Mammary epithelial cell (primary cell): Measurements from ENCODE around the gene NFASC.

Experiments
- EZH2 ChIP-seq: IDR thresholded peaks from 2 replicates; pipeline ENCODE4 v1.6.1; 2012; ENCODE audit warnings: low read length, inconsistent platforms, borderline replicate concordance
- TF ChIP-seq, protein P1 (sequence below), 2 donors: IDR thresholded peaks in 1 of 2; conservative IDR thresholded peaks in 1 of 2; 2 replicates each; pipeline ENCODE4 v1.5.1; 2011 to 2012; ENCODE audit warnings: inconsistent platforms in 2 of 2, low read length in 2 of 2, mild to moderate bottlenecking in 2 of 2, control low read depth in 1 of 2, low read depth in 1 of 2; ENCODE audit not compliant: insufficient read depth in 1 of 2; ENCODE audit errors: extremely low read depth in 1 of 2

DNA sequence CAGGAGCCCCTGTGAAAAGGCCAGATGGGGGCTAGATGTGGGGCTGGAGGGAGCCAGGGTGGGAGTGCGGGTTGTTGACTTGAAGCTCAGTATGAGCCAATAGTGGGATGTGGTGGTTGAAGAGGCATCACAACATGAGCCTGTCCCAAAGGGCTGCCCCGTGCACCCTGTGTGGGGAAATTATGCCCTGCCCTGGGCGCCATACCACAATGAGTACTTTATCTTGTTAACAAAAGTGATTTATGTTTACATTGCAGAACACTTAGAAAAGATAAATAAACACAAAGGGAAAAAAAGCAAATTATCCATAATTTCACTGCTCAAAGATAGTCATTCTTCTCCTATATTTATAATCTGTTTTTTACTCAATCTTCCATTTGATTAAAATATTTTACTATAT lies 1.6 kb upstream of the NFASC start:
- TF ChIP-seq EZH2: no peak
- TF ChIP-seq, protein P1, sequence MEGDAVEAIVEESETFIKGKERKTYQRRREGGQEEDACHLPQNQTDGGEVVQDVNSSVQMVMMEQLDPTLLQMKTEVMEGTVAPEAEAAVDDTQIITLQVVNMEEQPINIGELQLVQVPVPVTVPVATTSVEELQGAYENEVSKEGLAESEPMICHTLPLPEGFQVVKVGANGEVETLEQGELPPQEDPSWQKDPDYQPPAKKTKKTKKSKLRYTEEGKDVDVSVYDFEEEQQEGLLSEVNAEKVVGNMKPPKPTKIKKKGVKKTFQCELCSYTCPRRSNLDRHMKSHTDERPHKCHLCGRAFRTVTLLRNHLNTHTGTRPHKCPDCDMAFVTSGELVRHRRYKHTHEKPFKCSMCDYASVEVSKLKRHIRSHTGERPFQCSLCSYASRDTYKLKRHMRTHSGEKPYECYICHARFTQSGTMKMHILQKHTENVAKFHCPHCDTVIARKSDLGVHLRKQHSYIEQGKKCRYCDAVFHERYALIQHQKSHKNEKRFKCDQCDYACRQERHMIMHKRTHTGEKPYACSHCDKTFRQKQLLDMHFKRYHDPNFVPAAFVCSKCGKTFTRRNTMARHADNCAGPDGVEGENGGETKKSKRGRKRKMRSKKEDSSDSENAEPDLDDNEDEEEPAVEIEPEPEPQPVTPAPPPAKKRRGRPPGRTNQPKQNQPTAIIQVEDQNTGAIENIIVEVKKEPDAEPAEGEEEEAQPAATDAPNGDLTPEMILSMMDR (conservative IDR thresholded peaks at IDR 0.05 in 1 of 2, IDR thresholded peaks at IDR 0.05 in 1 of 2; ENCODE audit: extremely low read depth in 1 of 2, insufficient read depth in 1 of 2, low read depth in 1 of 2, low read length in 2 of 2): no peak
